Lower lobe of right lung (tissue), 2 donors: Measurements from ENCODE around the gene CDC42EP5. TPM values are rescaled to one million over a fixed set of nuclear protein-coding genes. Genes with fewer than 3 reads are reported as not detected.
A peak's percentile ranks its signal among the peaks of the same experiment; 100 is the strongest.
"Not testable (repeated sequence)": the region's sequence is repeated elsewhere in the genome, so short reads cannot be mapped to it uniquely, and the experiment has no call there.

Experiments used
- ATAC-seq, 2 donors: fragments of 200-7000 bp; cut with Tn5 transposase; one replicate each; pipeline ENCODE4 v1.9.1; 2020 to 2022; ENCODE audit warnings: mild to moderate bottlenecking in 2 of 2, moderate library complexity in 2 of 2
- DNase-seq: peaks from one replicate; pipeline ENCODE4 v3.0.0-alpha.2; 2020
- H3K27ac ChIP-seq: fragments of 200-600 bp; one replicate; pipeline ENCODE4 v1.8.0; 2022
- H3K27me3 ChIP-seq: fragments of 200-600 bp; one replicate; pipeline ENCODE4 v1.8.0; 2022; ENCODE audit warnings: low read depth
- H3K36me3 ChIP-seq: fragments of 200-600 bp; one replicate; pipeline ENCODE4 v1.8.0; 2022; ENCODE audit warnings: mild to moderate bottlenecking
- H3K4me1 ChIP-seq: fragments of 200-600 bp; one replicate; pipeline ENCODE4 v1.8.0; 2022
- H3K4me3 ChIP-seq: fragments of 200-600 bp; one replicate; pipeline ENCODE4 v1.8.0; 2022; ENCODE audit warnings: mild to moderate bottlenecking
- H3K9me3 ChIP-seq: fragments of 200-600 bp; one replicate; pipeline ENCODE4 v1.8.0; 2022
- CTCF ChIP-seq: fragments of 200-600 bp; IDR thresholded peaks from one replicate; pipeline ENCODE4 v1.8.0; 2022; ENCODE audit warnings: antibody characterized with exemption, mild to moderate bottlenecking
- intact Hi-C: fragments of 100-400 bp; cut with DNase I; formaldehyde crosslinking; loops from one replicate; pipeline ENCODE4 v1.11.0; 2022
- total RNA-seq: library from RNA; stranded (reverse); fragmentation: NEBNext Ultra II Directional; extraction: Animal tissue kit (Norgen Biotek cat#: 25700); gene quantifications from one replicate; pipeline ENCODE4 v1.2.1, GENCODE V29; 2021
- donor health status: DM: no; HTN: yes; CAD: no; lungs with severe emphysema.

The CDC42EP5 gene
- total RNA-seq, 1 donor from 2014 or later, result 25.5 TPM

GRCh38 chr19:54473892-54474372 lies 836 bp upstream of the CDC42EP5 start:
- no peak for DNase-seq
- H3K9me3 ChIP-seq, result no peaks in the 10 kb centered on the region
- no peak overlapping the region for H3K4me3 ChIP-seq
- no peaks in the 10 kb centered on the region for H3K36me3 ChIP-seq
- H3K27ac ChIP-seq, result peak overlapping the region; percentile 72
- TF ChIP-seq CTCF, result no peak
- ATAC-seq, result no peak
- peaks cover 30% of the 10 kb centered on the region for H3K4me1 ChIP-seq
- intact Hi-C loops, result no loop called here
- H3K27me3 ChIP-seq, result peaks cover 32% of the 10 kb centered on the region

GRCh38 chr19:54470991-54471782 lies 1.9 kb downstream of the CDC42EP5 start:
- Histone ChIP-seq H3K27me3 (peaks cover 33% of the 10 kb centered on the region), H3K4me3 (peak overlapping the region; percentile 56), H3K36me3 (no peaks in the 10 kb centered on the region), H3K27ac (peak overlapping the region; percentile 82), H3K9me3 (no peaks in the 10 kb centered on the region), H3K4me1 (peaks cover 32% of the 10 kb centered on the region)
- no peak for TF ChIP-seq CTCF
- intact Hi-C loops, result no loop called here
- DNase-seq (peak; percentile 50), ATAC-seq (peak; percentile 38 to 58)

- intact Hi-C loops, result no loop called here
- Histone ChIP-seq H3K4me1 (peaks cover 32% of the 10 kb centered on the region), H3K9me3 (no peaks in the 10 kb centered on the region), H3K27ac (peak overlapping the region; percentile 82), H3K4me3 (peak overlapping the region; percentile 56), H3K36me3 (no peaks in the 10 kb centered on the region), H3K27me3 (peaks cover 28% of the 10 kb centered on the region)
- no peak for ATAC-seq
- no peak for TF ChIP-seq CTCF
- DNase-seq, result no peak
Measured at GRCh38 chr19:54470276-54470887, 2.7 kb downstream of the CDC42EP5 start.

- Histone ChIP-seq H3K4me1 (peaks cover 36% of the 10 kb centered on the region), H3K27me3 (peaks cover 28% of the 10 kb centered on the region), H3K36me3 (no peaks in the 10 kb centered on the region), H3K27ac (peak overlapping the region; percentile 75), H3K4me3 (no peak overlapping the region), H3K9me3 (no peaks in the 10 kb centered on the region)
- ATAC-seq (no peak), DNase-seq (peak; percentile 63)
- no peak for TF ChIP-seq CTCF
- intact Hi-C loops, result no loop called here
Measured at GRCh38 chr19:54469496-54469934, 3.6 kb downstream of the CDC42EP5 start.

GRCh38 chr19:54466110-54466480 lies 7.0 kb downstream of the CDC42EP5 start:
- H3K4me1 ChIP-seq, result peaks cover 52% of the 10 kb centered on the region
- H3K4me3 ChIP-seq, H3K27ac ChIP-seq, H3K9me3 ChIP-seq, intact Hi-C loops, ATAC-seq: not testable (repeated sequence)
- H3K36me3 ChIP-seq, result peaks cover 12% of the 10 kb centered on the region
- DNase-seq, result peak; percentile 45
- H3K27me3 ChIP-seq, result peaks cover 22% of the 10 kb centered on the region
